IMR-90 (cell line): Measurements from ENCODE around the gene ZFP57. TPM values are rescaled to one million over a fixed set of nuclear protein-coding genes. Genes with fewer than 3 reads are reported as not detected.

ENCODE experiments used
- ATAC-seq: fragments of 200-7000 bp; cut with Tn5 transposase; 2 replicates; pipeline ENCODE4 v1.9.1; 2020; ENCODE audit warnings: low read depth, mild to moderate bottlenecking, moderate library complexity
- BruUV-seq: library from RNA; stranded (reverse); fragments of 400-500 nt; replicated peaks from 2 replicates; lab custom pipeline; 2021; lab: Mats Ljungman, UMichigan
- CTCF ChIA-PET: fragments of 300-600 bp; formaldehyde crosslinking; extraction: SDS; loops from one replicate; lab custom pipeline; 2021; ENCODE audit warnings: antibody characterized with exemption; lab: Yijun Ruan, JAX
- POLR2A ChIA-PET: fragments of 300-600 bp; sonication (Branson Sonifier 250); formaldehyde crosslinking; loops from one replicate; lab custom pipeline; 2022; ENCODE audit warnings: antibody characterized with exemption; ENCODE audit not compliant: unreplicated experiment; lab: Charles Lee
- DNase-seq: peaks from one replicate; pipeline ENCODE4 v3.0.0; 2013
- H2AFZ ChIP-seq: replicated peaks from 2 replicates; pipeline ENCODE3; 2013; ENCODE audit warnings: low read length, mild to moderate bottlenecking; ENCODE audit not compliant: poor library complexity
- H2AK5ac ChIP-seq: 2 replicates; pipeline ENCODE4 v1.6.1; 2013; ENCODE audit warnings: low read depth, low read length, inconsistent platforms
- H2AK9ac ChIP-seq: replicated peaks from 2 replicates; pipeline ENCODE3; 2013; ENCODE audit warnings: mild to moderate bottlenecking, low read depth, low read length, moderate library complexity; ENCODE audit not compliant: poor library complexity
- H2BK120ac ChIP-seq: 2 replicates; pipeline ENCODE4 v1.6.1; 2013; ENCODE audit warnings: low read depth, low read length, inconsistent platforms
- H2BK15ac ChIP-seq: 3 replicates; pipeline ENCODE4 v1.6.1; 2013; ENCODE audit warnings: low read depth, low read length, inconsistent platforms
- H2BK20ac ChIP-seq: 2 replicates; pipeline ENCODE4 v1.6.1; 2013; ENCODE audit warnings: low read depth, mild to moderate bottlenecking, inconsistent platforms, low read length, moderate library complexity
- H2BK5ac ChIP-seq: 2 replicates; pipeline ENCODE4 v1.6.1; 2013; ENCODE audit warnings: mild to moderate bottlenecking, low read depth, low read length, inconsistent platforms; ENCODE audit not compliant: poor library complexity, severe bottlenecking
- H3K14ac ChIP-seq: replicated peaks from 2 replicates; pipeline ENCODE4 v1.6.1; 2013; ENCODE audit warnings: low read depth, low read length, inconsistent platforms
- H3K18ac ChIP-seq: 2 replicates; pipeline ENCODE4 v1.6.1; 2013; ENCODE audit warnings: low read depth, low read length, control low read depth
- H3K23ac ChIP-seq: 2 replicates; pipeline ENCODE4 v1.6.1; 2013; ENCODE audit warnings: low read depth, low read length, inconsistent platforms
- H3K27ac ChIP-seq: 2 replicates; pipeline ENCODE4 v1.5.1; 2013; ENCODE audit warnings: mild to moderate bottlenecking, control low read depth, low read length; ENCODE audit not compliant: insufficient read depth
- H3K27me3 ChIP-seq: 2 replicates; pipeline ENCODE4 v1.6.1; 2013; ENCODE audit warnings: low read length; ENCODE audit not compliant: control insufficient read depth, insufficient read depth
- H3K36me3 ChIP-seq: 2 replicates; pipeline ENCODE4 v1.6.1; 2013; ENCODE audit warnings: low read length, mixed read lengths; ENCODE audit not compliant: control insufficient read depth, insufficient read depth
- H3K4ac ChIP-seq: 2 replicates; pipeline ENCODE4 v1.6.1; 2013; ENCODE audit warnings: low read depth, low read length, inconsistent platforms
- H3K4me1 ChIP-seq: 2 replicates; pipeline ENCODE4 v1.6.1; 2013; ENCODE audit warnings: low read length, mixed read lengths; ENCODE audit not compliant: control insufficient read depth, insufficient read depth
- H3K4me2 ChIP-seq: 2 replicates; pipeline ENCODE4 v1.6.1; 2013; ENCODE audit warnings: low read depth, mild to moderate bottlenecking, control low read depth, low read length, moderate library complexity
- H3K4me3 ChIP-seq: 2 replicates; pipeline ENCODE4 v1.5.1; 2013; ENCODE audit warnings: low read depth, mild to moderate bottlenecking, control low read depth, low read length, moderate library complexity; ENCODE audit not compliant: insufficient read depth
- H3K56ac ChIP-seq: 2 replicates; pipeline ENCODE4 v1.6.1; 2013; ENCODE audit warnings: low read length, inconsistent platforms; ENCODE audit not compliant: insufficient read depth; ENCODE audit errors: extremely low read depth
- H3K79me1 ChIP-seq, 2 experiments: 2 replicates each; pipeline ENCODE4 v1.6.1; 2013; ENCODE audit warnings: low read length in 2 of 2, inconsistent platforms in 1 of 2, low read depth in 1 of 2
- H3K9ac ChIP-seq: 2 replicates; pipeline ENCODE4 v1.6.1; 2013; ENCODE audit warnings: low read depth, low read length, control low read depth
- H3K9me1 ChIP-seq: 2 replicates; pipeline ENCODE4 v1.6.1; 2013; ENCODE audit warnings: low read length, inconsistent platforms; ENCODE audit not compliant: insufficient read depth
- H3K9me3 ChIP-seq: 2 replicates; pipeline ENCODE4 v1.6.1; 2013; ENCODE audit warnings: low read length; ENCODE audit not compliant: control insufficient read depth, insufficient read depth
- H4K20me1 ChIP-seq: 2 replicates; pipeline ENCODE4 v1.6.1; 2013; ENCODE audit warnings: low read length, inconsistent platforms; ENCODE audit not compliant: insufficient read depth
- H4K5ac ChIP-seq: 2 replicates; pipeline ENCODE4 v1.6.1; 2013; ENCODE audit warnings: mild to moderate bottlenecking, low read depth, low read length, control low read depth
- H4K8ac ChIP-seq, 2 experiments: 2 replicates each; pipeline ENCODE4 v1.6.1; 2013; ENCODE audit warnings: low read depth in 2 of 2, low read length in 2 of 2, control low read depth in 1 of 2, inconsistent platforms in 1 of 2
- H4K91ac ChIP-seq: 2 replicates; pipeline ENCODE4 v1.6.1; 2013; ENCODE audit warnings: low read depth, low read length, inconsistent platforms; ENCODE audit not compliant: insufficient read depth
- BHLHE40 ChIP-seq: fragments of 150-350 bp; IDR thresholded peaks from 2 replicates; pipeline ENCODE4 v1.6.1; 2016; ENCODE audit warnings: mild to moderate bottlenecking, low read depth, low read length
- CEBPB ChIP-seq: IDR thresholded peaks from 2 replicates; pipeline ENCODE4 v1.6.1; 2012; ENCODE audit warnings: low read depth, low read length, improper control_type of control experiment
- CHD1 ChIP-seq: IDR thresholded peaks from 2 replicates; pipeline ENCODE4 v1.6.1; 2012; ENCODE audit warnings: low read depth, low read length, improper control_type of control experiment
- FOS ChIP-seq: fragments of 150-350 bp; IDR thresholded peaks from 2 replicates; pipeline ENCODE4 v1.6.1; 2016; ENCODE audit warnings: low read depth, low read length
- MAFK ChIP-seq: IDR thresholded peaks from 2 replicates; pipeline ENCODE4 v1.6.1; 2012; ENCODE audit warnings: low read depth, low read length, improper control_type of control experiment
- MAZ ChIP-seq: IDR thresholded peaks from 2 replicates; pipeline ENCODE4 v1.6.1; 2012; ENCODE audit warnings: low read depth, mild to moderate bottlenecking, low read length, improper control_type of control experiment, moderate library complexity, borderline replicate concordance
- MXI1 ChIP-seq: IDR thresholded peaks from 2 replicates; pipeline ENCODE4 v1.6.1; 2012; ENCODE audit warnings: low read depth, mild to moderate bottlenecking, low read length, moderate library complexity, borderline replicate concordance
- NFE2L2 ChIP-seq: fragments of 150-350 bp; IDR thresholded peaks from 2 replicates; pipeline ENCODE4 v1.6.1; 2016; ENCODE audit warnings: low read depth, mild to moderate bottlenecking, low read length
- POLR2A ChIP-seq: IDR thresholded peaks from 2 replicates; pipeline ENCODE4 v1.6.1; 2012; ENCODE audit warnings: mild to moderate bottlenecking, low read depth, low read length
- RAD21 ChIP-seq: IDR thresholded peaks from 2 replicates; pipeline ENCODE4 v1.6.1; 2012; ENCODE audit warnings: low read length, improper control_type of control experiment
- RCOR1 ChIP-seq: IDR thresholded peaks from 2 replicates; pipeline ENCODE4 v1.6.1; 2012; ENCODE audit warnings: mild to moderate bottlenecking, low read length, improper control_type of control experiment; ENCODE audit not compliant: insufficient replicate concordance
- RFX5 ChIP-seq: IDR thresholded peaks from 2 replicates; pipeline ENCODE4 v1.8.0; 2012; ENCODE audit warnings: low read depth, mild to moderate bottlenecking, low read length, moderate library complexity
- SMC3 ChIP-seq: fragments of 150-350 bp; IDR thresholded peaks from 2 replicates; pipeline ENCODE4 v1.6.1; 2016; ENCODE audit warnings: low read depth, mild to moderate bottlenecking, antibody characterized with exemption, low read length, moderate library complexity
- WGBS, 2 experiments: methylation state at CpG; one replicate each; pipeline versions ENCODE4 v1.1.5 to v1.1.7; 2013; ENCODE audit warnings: missing lambda C conversion rate in 2 of 2; ENCODE audit not compliant: insufficient read length in 1 of 2; ENCODE audit errors: extremely low coverage in 2 of 2; 5-methylcytosine and 5-hydroxymethylcytosine counted together
- dilution Hi-C: fragments of 300-500 bp; cut with HindIII; formaldehyde crosslinking; loops from one replicate; pipeline ENCODE4 v1.14.3; 2018; ENCODE audit warnings: low sequenced_read_pairs; ENCODE audit not compliant: unreplicated experiment
- in situ Hi-C: fragments of 300-500 bp; cut with MboI; formaldehyde crosslinking; loops from 3 replicates; pipeline ENCODE4 v1.14.3; 2019; ENCODE audit warnings: low sequenced_read_pairs, inconsistent platforms, mixed read lengths
- intact Hi-C: fragments of 100-400 bp; cut with micrococcal nuclease; formaldehyde crosslinking; loops from 2 replicates; pipeline ENCODE4 v1.10.0; 2022
- polyA plus RNA-seq, 3 experiments: library from polyadenylated mRNA; depleted of rRNA; stranded (reverse); fragments of >200 nt; gene quantifications; 2 replicates each; pipeline ENCODE4 v1.2.3, GENCODE V29; 2012; ENCODE audit warnings: low replicate concordance in 1 of 3
- total RNA-seq: library from RNA; depleted of rRNA; stranded (reverse); fragments of >200 nt; gene quantifications from 2 replicates; pipeline ENCODE4 v1.2.3, GENCODE V29; 2012
- TF ChIP-seq, protein P1 (sequence below): fragments of 150-350 bp; IDR thresholded peaks from 2 replicates; pipeline ENCODE4 v1.6.1; 2016; ENCODE audit warnings: low read depth, mild to moderate bottlenecking, low read length, moderate library complexity, borderline replicate concordance
- TF ChIP-seq, protein P2 (sequence below): conservative IDR thresholded peaks from 2 replicates; pipeline ENCODE4 v1.5.1; 2012; ENCODE audit warnings: mild to moderate bottlenecking, low read depth, low read length, improper control_type of control experiment
- TF ChIP-seq, protein P3 (sequence below): fragments of 150-350 bp; IDR thresholded peaks from 2 replicates; pipeline ENCODE4 v1.6.1; 2017; ENCODE audit warnings: mild to moderate bottlenecking, antibody characterized with exemption, low read length, low read depth

ZFP57 gene
- total and polyA plus RNA-seq, 2 of the 4 experiments (the other 2 are of a cell fraction) = not detected

DNA sequence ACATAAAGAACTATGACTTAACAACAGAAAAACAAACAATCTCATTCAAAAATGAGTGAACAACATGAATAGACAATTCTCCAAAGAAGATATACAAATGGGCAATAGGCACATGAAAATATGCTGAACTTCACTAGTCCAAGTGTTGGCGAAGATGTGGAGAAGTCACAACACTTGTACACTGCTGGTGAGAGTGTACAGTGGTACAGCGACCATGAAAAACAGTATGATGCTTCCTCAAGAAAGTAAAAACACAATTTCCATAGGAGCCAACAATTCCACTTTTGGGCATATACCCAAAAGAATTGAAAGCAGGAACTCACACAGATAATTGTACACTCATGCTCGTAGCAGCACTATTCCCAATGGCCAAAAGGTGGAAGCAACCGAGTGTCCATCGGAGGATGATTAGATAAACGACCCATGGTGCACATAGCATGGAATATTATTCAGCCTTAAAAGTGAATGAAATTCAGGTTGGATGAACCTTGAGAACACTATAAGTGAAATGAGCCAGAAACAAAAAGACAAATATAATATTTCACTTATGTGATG, 48.9 kb upstream of the ZFP57 start:
- H3K4me3 ChIP-seq = no peak overlapping the region
- no peak overlapping the region for H3K56ac ChIP-seq
- H4K5ac ChIP-seq = no peak overlapping the region
- no peak overlapping the region for H2BK20ac ChIP-seq
- H3K36me3 ChIP-seq = no peaks in the 10 kb centered on the region
- H3K79me1 ChIP-seq = no peaks in the 10 kb centered on the region
- no peak for ATAC-seq
- in situ Hi-C loops = loop anchor here (10.0 to 25.0 kb wide), 2 partner anchors 105 to 282 kb away; no protein-coding TSS in a partner anchor
- no peak overlapping the region for H2BK5ac ChIP-seq
- intact Hi-C loops = no loop called here
- ChIA-PET CTCF (no interaction called here), POLR2A (no interaction called here)
- peaks cover 8% of the 10 kb centered on the region for H3K27me3 ChIP-seq
- no peak overlapping the region for H3K27ac ChIP-seq
- H3K4ac ChIP-seq = no peak overlapping the region
- DNase-seq = no peak
- no peak overlapping the region for H4K91ac ChIP-seq
- no peak overlapping the region for H3K14ac ChIP-seq
- H2AK9ac ChIP-seq = no peak overlapping the region
- no peak overlapping the region for H3K9ac ChIP-seq
- no CpG with 5 or more reads among the region's 6 CpGs for WGBS, 2 experiments
- no peak overlapping the region for H3K23ac ChIP-seq
- H2BK15ac ChIP-seq = no peak overlapping the region
- TF ChIP-seq RCOR1 (no peak), RAD21 (no peak), CHD1 (no peak), MAZ (no peak), MXI1 (no peak), RFX5 (no peak), POLR2A (no peak), NFE2L2 (no peak), FOS (no peak), CEBPB (no peak), SMC3 (no peak), MAFK (no peak), BHLHE40 (no peak)
- TF ChIP-seq, protein P1, sequence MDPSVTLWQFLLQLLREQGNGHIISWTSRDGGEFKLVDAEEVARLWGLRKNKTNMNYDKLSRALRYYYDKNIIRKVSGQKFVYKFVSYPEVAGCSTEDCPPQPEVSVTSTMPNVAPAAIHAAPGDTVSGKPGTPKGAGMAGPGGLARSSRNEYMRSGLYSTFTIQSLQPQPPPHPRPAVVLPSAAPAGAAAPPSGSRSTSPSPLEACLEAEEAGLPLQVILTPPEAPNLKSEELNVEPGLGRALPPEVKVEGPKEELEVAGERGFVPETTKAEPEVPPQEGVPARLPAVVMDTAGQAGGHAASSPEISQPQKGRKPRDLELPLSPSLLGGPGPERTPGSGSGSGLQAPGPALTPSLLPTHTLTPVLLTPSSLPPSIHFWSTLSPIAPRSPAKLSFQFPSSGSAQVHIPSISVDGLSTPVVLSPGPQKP = no peak
- TF ChIP-seq, protein P2, sequence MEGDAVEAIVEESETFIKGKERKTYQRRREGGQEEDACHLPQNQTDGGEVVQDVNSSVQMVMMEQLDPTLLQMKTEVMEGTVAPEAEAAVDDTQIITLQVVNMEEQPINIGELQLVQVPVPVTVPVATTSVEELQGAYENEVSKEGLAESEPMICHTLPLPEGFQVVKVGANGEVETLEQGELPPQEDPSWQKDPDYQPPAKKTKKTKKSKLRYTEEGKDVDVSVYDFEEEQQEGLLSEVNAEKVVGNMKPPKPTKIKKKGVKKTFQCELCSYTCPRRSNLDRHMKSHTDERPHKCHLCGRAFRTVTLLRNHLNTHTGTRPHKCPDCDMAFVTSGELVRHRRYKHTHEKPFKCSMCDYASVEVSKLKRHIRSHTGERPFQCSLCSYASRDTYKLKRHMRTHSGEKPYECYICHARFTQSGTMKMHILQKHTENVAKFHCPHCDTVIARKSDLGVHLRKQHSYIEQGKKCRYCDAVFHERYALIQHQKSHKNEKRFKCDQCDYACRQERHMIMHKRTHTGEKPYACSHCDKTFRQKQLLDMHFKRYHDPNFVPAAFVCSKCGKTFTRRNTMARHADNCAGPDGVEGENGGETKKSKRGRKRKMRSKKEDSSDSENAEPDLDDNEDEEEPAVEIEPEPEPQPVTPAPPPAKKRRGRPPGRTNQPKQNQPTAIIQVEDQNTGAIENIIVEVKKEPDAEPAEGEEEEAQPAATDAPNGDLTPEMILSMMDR = no peak
- TF ChIP-seq, protein P3, sequence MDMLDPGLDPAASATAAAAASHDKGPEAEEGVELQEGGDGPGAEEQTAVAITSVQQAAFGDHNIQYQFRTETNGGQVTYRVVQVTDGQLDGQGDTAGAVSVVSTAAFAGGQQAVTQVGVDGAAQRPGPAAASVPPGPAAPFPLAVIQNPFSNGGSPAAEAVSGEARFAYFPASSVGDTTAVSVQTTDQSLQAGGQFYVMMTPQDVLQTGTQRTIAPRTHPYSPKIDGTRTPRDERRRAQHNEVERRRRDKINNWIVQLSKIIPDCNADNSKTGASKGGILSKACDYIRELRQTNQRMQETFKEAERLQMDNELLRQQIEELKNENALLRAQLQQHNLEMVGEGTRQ = no peak
- dilution Hi-C loops = no loop called here
- no peaks in the 10 kb centered on the region for H3K4me1 ChIP-seq
- no peaks in the 10 kb centered on the region for H3K9me3 ChIP-seq
- no peak overlapping the region for H4K8ac ChIP-seq
- no peak overlapping the region for H2AK5ac ChIP-seq
- H3K18ac ChIP-seq = no peak overlapping the region
- no peaks in the 10 kb centered on the region for H4K20me1 ChIP-seq
- no TSS peak for BruUV-seq
- no peaks in the 10 kb centered on the region for H3K9me1 ChIP-seq
- H2BK120ac ChIP-seq = no peak overlapping the region
- H3K4me2 ChIP-seq = no peak overlapping the region
- no peak overlapping the region for H2AFZ ChIP-seq
